ENCODE measurements around the gene COL26A1.
"Not testable (repeated sequence)": the region's sequence is repeated elsewhere in the genome, so short reads cannot be mapped to it uniquely, and the experiment has no call there.

The COL26A1 gene

DNA sequence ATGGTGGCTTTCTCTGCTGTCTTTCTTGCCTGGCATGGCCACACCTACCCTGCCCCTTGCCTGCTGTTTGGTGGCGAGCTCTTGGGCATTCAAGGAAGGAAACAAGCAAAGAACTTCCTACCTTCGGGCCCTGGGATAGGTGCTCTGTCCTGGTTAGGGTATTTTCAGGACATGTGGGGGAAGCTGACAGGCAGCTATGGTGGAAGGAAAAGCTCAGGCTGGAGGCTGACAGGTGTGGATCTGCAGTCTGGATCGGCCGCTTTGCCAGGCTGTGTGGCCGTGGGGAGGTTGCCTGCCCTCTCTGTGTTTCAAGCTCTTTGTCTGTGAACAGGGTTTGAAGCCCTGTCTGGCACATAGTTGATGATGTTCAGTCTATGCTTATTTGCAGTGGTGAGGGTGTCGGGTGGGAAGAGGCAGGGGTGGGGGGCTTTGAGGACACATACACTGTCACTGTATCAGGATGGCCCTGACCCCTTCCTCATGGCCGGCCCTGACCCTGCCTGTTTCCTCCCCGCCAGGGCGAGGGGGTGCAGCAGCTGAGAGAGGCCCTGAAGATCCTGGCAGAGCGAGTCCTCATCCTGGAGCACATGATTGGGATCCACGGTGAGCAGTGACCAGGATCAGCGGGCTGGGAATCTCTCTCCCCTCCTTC is 192.7 kb downstream of the COL26A1 start:
- DNase-seq = no peak

DNA sequence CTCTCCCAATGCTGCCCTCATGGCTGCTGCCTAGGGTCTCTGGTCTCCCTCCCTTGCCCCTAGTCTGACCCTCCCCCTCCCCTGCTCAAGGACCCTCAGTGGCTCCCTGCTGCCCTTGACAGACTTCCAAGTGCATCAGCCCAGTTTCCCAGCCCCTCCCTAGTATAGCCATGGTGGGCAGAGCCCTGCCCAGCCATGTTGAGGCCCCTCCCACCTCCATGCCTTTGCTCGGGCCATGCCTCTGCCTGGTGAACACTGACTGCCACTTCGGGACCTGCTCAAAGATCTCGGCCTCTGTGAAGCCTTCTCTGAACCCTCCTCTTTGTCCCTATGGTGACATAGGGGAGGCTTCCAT is 193.2 kb downstream of the COL26A1 start:
- no peak for DNase-seq

DNA sequence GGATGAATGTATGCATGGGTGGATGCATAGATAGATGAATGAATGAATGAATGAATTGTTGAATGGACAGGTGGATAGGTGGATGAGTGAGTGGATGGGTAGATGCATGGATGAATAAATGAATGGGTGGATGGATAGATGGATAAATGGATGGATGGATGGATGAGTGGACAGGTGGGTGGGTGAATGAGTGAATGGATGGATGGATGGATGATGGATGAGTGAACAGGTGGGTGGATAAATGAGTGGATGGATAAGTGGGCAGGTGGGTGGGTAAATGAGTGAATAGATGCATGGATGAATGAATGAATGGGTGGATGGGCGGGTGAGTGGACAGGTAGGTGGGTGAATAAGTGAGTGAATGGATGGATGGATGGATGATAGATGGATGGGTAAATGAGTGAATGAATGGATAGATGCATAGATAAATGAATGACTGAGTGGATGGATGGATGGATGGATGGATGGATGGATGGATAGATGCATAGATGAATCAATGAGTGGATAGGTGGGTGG is 193.8 kb downstream of the COL26A1 start:
- DNase-seq = no peak

DNA sequence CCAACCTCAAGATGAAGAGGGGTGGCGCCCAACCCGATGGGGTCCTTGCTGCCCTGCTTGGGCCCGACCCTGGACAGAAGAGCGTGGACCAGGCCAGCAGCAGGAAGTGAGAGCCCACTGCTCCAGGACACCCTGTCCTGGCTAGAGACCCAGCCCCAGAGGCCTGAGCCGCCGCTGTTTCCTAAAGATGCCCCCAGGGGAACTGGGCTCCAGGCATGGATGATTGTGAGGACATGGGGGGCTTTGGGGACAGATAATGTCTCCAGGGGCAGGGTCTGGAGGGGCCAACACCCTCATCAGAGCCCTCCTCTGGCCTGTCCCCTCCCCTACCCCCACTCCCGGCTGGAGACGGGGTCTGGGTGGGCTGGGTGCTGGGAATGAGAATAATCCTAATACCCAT is 194.7 kb downstream of the COL26A1 start:
- no peak for DNase-seq

DNA sequence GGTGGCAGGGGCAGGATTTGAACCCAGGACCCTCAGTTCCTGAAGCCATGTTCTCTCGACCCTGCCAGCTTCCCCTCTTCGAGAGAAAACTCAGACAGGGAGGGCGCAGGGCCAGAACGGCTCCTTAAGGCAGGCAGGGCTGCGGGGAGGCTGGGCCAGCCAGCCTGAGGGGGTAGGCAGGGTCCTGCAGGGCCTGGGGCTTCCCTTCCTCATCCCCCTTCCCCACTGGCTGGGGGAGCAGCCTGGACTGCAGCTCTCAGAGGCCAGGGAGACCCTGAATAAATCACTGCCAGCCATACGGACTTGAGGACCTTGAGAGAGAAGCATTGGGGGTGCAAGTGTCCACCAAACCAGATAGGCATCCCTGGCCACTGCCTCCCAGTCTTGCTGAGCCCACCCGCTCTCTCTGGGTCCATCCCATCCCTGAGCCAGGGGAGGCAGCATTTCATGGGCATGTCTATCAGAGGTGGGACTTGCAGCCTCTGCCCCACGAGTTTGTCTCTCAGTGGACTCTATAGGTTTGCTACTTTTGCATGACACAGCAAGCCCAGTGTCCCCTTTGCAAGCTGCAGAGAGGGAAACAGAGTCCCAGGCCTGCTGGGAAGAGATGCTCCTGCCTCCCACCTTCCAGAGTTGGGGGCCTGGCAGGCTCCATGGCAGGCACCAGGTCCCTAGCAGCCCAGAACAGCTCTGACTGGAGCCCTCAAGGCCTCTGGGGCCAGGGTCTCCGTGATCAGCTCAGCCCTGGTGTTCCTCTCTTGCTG is 195.5 kb downstream of the COL26A1 start:
- DNase-seq = no peak

DNA sequence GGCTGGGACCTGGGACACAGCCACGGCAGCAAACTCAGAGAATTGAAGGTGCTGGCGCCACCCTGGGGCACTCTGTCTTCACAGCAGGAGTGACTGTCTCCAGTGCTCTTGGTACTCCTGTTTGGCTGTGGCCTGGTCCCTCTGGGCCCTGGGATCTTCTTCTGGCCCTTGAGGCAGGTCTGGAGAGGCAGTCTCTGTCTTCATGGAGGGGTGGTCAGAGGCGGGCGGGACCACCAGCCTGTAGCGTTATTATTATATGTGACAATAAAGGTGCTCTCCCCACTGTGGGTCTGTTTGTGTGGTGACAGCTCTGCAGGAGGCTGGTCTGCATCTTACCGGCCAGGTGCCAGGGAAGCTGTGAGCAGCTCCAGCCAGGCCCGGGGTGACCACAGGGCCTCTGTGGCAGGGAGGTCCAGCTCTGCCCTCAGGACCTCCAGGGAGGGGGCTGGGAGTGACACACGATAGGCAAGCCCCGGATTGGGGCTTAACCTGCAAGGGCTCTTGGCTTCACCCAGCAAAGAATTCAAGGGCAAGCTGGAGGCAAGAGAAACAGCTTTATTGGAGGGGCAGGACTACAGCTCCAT is 196.2 kb downstream of the COL26A1 start:
- DNase-seq = no peak

DNA sequence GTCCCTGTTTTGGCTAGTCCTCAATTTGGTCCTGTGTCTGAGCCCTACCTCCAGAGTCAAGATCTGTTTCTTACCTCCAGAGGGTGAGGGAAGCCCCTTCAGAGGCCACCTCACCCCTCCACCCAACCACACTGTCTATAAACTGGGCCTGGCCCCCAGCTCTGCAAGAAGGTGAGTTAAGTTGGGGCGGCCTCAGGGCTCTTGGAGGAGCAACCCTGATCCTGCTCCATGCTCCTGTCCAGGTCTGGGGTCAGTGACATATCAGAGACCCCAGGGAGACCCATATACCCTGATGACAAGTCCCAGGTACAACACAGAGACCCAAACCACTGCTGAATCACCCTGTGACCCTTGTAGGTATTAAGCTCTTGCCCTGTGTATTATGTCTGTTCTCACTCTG is 196.9 kb downstream of the COL26A1 start:
- no peak for DNase-seq

DNA sequence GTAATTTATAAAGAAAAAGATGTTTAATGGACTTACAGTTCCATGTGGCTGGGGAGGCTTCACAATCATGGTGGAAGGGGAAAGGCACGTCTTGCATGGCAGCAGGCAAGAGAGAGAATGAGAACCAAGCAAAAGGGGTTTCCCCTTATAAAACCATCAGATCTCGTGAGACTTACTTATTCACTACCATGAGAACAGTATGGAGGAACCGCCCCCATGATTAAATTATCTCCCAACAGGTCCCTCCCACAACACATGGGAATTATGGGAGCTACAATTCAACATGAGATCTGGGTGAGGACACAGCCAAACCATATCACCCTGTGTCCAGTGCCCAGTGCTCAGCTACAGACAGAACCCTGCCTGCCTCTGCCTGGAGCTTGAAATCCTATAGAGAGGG is 197.3 kb downstream of the COL26A1 start:
- DNase-seq = not testable (repeated sequence)

DNA sequence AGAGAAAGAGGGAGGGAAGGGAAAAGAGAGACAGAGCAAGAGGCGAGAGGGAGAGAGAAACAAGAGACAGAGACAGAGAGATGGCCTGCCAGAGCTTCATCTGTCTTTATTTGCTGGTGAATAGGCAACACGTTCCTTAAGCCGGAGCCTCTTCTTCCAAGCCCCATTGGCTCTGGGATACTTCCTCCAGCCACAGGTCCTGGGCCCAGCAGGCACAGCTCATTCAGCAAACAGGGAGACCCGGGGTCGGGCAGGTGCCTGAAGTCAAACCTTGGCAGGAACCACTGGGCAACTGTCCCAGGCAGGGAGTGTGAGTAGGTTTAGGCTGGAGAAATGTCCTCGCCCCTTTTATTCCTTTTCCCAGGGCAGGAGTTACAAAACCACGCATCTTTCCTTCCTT is 198.2 kb downstream of the COL26A1 start:
- DNase-seq = no peak

DNA sequence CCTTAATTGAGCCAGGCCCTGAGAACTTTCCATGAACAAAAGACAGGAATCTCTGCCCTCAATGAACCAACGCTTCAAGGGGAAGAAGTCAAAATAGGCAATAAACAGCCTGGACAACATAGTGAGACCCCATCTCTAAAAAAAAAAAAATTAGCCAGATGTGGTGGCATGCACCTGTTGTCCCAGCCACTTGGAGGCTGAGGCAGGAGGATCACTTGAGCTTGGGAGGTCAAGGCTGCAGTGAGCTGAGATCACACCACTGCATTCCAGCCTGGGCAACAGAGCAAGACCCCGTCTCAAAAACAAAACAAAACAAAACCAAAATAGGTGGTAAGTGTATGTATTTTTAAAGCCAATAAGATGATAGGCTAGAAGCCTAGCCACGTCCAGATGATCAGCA is 198.6 kb downstream of the COL26A1 start:
- DNase-seq = not testable (repeated sequence)

DNA sequence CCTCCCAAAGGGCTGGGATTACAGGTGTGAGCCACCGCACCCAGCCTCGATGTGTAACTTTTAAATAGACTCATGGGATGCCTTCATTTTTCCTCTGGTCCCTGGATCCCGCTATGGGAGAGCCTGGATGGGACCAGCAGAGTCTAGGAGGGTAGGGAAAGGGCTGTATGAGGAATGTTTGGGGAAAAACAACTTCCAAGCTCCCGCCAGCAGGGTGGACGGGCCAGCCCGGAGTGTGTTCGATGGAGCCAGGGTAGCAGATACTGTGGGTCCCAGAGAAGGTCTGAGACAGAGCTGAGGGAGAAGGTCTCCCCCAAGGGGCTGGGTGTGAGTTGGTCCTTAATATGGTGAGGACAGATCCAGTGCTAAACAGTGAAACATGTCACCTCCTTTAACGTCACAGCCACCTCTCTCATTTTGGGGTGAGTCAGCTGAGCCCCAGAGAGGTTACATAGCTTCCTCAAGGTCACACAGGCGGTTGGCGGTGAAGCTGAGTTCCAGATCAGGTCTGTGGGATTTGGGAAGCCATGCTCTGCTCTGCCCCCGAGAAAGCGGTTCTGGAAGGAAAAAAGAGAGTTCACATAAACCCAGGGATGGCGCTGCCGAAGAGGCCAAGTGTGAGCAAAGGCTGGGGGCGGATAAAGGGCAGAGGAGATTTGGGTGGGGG is 200.0 kb downstream of the COL26A1 start:
- no peak for DNase-seq

DNA sequence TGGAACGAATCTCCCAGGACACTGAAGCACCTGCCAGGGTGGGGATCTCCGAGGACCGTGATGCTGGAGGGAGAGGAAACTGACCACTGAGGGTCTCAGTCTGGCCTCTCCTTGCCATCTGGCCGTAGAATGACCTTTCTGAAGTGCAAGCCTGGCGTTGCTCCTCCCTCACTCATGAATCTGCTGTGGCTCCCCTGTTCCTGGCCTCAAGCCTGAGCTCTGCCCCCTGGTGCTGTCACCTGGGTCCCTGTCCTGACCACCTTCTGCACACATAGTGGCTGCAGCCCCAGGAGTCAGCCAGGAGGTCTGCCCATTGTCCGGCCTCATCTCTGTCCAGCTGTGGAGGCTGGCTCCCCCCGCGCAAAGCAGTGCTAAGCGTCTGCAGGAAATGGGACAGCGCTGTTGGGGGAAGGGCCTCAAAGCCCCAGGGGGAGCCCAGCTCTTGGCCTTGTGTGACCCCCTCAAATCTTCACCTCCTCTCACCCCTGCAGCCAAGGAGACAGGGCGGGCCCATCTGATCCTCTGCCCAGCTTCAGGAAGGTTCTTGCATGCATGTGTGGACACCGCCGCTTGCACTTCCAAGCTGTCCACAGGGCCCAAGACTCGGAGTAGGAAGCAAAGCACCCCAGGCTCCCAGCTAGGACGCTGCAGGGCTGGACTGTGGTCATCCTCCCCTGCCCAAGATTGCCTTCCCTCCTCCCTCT is 200.7 kb downstream of the COL26A1 start:
- DNase-seq = no peak

DNA sequence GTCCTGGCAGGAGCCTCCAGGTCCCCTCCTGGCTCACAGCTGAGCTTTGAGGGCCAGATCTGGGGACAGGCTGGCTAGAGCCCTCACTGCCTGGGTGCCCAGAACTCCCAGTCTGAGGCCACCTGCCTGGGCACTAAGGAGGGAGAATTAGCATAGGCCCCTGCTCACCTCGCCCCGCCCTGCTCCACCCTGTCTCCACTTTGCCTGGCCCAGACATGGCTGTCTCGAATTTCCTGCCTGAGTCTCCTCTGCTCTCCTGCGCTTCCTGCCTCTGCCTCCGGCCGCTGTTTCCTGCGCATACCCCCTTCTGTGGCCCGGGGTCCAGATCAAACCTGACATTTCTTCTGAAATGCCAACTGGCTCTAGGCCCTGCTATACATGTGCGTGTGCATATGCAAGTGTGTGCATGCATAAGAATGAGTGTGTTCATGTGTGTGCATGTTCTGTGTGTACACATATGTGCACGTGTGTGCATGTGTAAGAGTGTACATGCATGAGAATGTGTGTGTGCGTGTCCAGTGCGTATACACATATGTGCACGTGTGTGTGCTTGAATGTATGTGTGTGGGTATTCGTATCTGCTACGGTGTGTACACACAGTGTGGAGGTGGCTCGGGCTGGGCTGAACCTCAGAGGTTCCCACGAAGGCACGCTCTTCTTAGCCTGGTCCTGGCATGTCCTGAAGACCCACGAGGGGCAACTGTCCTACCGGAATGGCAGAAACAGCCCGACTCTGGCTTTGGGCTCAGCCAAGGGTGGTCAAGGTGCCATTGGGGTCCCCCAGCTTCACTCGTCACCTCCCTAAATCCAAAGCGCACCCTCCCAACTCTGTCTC is 201.5 kb downstream of the COL26A1 start:
- no peak for DNase-seq

DNA sequence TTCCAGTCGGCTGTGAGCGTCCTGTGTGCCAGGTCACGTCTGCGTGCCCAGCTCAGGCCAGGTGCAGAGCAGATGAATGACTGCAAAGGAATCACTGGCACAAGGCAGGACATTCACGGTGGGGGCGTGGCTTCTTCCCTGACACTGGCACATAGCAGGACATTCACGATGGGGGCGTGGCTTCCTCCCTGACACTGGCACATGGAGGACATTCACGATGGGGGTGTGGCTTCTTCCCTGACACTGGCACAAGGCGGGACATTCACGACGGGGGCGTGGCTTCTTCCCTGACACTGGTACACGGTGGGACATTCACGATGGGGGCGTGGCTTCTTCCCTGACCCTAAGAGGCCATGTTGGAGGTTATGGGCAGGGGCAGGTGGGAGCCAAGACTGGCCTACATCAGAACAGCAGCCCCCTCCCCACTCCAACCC is 202.1 kb downstream of the COL26A1 start:
- DNase-seq = no peak

DNA sequence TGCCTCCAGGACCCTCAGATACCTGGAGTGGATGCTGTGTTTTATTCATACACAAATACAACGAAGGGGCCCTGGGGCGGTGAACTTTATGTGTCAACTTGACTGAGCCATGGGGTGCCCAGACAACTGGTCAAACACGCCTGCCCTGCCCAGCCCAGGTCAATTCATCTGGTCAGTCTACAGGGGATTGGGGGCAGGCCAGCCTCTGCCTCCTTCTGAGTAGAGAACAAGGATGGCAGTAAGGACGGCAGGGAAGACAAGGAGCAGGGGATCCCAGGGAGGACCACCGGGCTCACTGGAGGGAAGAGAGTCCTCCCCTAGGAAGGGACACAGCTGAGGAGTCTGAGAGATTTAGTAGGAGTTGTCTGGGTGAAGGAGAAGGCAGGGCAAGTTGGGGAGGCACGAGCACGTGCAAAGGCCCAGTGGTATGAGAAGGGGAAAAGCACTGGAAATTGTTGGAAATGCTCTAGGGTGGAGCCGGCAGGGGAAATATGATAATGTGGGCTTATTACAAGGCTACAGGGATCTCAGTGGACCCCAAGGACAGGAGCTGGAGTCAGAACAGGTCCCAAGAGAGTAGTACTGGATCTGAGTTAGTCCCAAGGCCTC is 203.0 kb downstream of the COL26A1 start:
- no peak for DNase-seq

DNA sequence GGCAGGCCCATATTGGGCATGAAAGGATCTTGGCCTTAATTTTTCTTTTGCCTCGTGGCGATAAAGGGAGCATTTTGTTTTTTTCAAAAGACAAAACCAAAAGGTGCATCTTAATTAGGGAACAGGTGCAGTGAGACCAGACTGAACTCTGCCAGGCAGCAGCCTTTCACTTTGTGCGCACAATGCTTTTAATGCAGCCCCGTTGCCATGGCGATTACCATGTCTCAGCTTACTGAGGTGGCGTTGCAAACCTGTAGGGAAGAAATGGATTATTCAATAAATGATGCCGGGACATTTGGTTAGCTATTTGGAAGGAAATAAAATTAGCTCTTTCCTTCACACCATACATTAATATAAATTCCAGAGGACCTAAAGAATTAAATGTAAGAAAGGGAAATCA is 204.6 kb downstream of the COL26A1 start:
- DNase-seq = no peak

DNA sequence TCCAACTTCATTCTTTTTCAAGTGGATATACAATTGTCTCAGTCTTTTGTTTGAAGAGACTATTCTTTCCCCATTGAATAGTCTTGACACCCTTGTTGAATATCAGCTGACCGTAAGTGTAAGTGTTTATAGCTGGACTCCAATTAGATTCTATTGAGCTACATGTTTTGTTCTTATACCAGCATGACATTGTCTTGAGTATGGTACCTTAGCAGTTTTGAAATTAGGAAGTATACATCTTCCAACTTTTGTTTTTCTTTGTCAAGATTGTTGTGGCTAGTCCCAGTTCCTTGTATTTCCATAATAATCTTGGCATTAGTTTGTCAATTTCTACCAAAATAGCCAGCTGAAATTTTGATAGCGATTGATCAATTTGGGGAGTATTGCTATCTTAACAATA is 209.5 kb downstream of the COL26A1 start:
- no peak for DNase-seq

DNA sequence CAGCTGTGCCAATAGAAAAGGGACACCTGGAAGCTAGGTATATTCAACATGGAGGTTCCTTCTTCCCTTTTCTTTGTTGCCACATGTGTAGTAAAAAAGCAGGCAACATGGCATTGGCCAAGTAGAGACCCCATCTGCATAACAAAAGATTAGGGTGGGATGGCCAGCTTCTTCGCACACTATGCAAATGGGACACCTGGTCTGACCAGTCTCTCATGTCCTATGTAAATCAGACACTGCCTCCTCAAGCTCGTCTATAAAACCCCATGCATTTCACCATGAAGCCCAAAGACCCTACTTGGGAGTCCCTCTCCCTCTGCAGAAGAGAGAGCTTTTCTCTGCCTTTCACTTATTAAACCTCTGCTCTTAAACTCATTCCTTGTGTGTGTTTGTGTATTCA is 212.5 kb downstream of the COL26A1 start:
- no peak for DNase-seq

DNA sequence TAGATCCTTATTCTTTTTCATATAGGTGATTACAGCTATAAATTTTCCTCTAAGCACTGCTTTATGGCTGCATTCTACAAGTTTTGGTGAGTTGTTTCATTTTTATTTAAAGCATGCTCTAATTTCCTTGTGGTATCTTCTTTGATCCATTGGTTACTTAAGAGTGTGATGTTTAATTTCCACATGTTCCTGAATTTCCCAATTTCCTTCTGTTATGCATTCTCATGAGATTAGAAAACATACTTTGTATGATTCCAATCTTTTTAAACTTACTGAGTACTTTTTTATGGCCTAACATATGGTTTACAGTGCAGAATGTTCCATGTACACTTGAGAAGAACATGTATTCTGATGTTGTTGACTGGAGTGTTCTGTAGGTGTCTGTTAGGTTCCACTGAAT is 213.0 kb downstream of the COL26A1 start:
- no peak for DNase-seq

DNA sequence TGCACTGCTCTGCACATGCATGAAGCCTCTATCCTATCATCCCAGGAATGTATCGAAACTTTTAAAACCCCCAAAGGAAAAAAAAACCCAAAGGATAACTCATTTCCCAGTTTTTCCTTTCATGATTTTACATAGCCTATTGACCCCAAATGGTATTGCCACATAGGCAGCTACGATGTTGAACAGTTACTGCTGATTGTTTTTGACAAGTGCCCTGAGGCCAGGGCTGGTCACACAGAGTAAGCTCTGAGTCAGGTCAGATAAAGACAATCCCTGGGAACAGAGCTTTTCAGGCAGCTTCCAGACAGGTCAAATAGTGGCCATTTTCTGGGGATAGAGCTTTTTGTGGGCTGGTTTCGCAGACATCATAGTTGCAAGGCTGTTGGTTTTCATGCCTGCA is 214.3 kb downstream of the COL26A1 start:
- no peak for DNase-seq

DNA sequence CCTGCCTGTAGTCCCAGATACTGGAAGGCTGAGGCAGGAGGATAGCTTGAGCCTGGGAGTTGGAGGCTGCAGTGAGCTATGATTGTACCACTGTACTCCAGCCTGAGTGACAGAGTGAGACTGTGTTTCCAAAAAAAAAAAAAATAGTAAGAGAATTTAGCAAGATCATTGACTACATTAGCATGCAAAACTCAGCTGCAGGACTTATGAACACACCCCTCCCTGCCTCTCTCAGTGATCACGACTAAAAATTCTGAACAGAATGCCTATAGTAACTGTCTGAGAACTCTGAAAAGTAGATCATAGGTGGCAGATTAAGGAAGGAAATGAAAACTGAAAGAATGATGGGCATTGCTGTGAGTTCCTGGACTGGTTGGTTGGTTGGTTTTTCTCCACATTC is 215.9 kb downstream of the COL26A1 start:
- DNase-seq = no peak

DNA sequence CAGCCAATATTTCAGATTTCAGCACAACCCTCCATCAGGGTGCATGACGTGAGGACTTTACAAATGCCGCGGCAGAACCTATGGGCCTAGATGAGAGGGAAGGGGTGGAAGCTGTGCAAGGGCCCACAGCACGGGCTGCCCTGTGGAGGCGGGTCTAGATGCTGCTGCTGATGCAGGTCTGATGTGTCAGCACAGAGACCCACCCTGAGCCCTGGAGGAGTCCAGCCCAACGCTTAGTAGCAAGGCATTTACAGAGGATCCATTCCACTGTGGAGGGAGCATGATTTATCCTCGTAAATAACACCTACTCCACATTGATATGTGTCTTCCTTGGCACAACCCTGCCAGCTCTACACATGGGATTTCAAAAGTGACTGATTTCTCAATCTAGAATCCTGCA is 217.9 kb downstream of the COL26A1 start:
- no peak for DNase-seq

Measured in activated T-cell treated with anti-CD3 and anti-CD28 coated beads, Interleukin-2, amount 50 U/mL, for 1 hour (primary cell).